ENCODE data around the gene MYH13.

MYH13 gene

DNA sequence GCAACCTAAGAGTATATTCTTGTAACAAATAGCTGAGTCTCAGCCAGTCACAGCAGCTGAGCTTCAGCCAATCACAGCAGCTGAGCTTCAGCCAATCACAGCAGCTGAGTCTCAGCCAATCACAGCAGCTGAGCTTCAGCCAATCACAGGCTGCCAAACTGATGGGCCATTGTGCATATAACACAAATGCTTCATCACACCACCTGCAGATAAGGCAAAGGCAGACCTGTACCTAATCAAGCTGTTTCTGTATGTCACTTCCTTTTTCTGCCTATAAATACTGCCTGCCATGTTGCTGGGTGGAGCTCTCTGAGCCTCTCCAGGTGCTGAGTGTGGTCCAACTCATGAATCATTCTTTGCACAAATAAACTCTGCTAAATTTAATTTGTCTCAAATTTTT is 19.9 kb downstream of the MYH13 start:
- no peak overlapping the region for H3K27ac ChIP-seq
- DNase-seq (ENCODE audit: low read depth, low spot score), result peak; percentile 5

- no peak for DNase-seq (ENCODE audit: low read depth, low spot score)
- H3K27ac ChIP-seq, result no peak overlapping the region
These were observed 23.4 kb downstream of the MYH13 start for GRCh38 chr17:10349403-10349802.

DNA sequence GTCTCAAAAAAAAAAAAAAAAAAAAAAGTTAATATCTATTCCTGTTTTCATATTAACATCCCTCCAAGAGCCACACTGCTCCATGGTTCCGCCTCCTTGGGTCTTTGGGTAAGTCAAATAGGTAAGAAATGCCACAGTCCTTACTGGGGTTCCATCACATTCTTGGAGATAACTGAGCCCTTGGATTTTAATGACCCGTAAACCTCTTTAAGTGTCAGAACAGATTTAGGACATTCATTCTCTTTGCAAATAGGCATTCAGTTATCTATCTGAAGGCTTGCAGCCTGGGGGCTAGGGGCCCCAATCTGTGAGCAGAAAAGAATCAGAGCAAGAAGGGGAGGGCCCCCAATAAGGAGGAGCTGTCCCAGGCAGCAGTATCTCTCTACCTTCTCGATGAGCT is 28.0 kb downstream of the MYH13 start:
- no peak overlapping the region for H3K27ac ChIP-seq
- no peak for DNase-seq (ENCODE audit: low read depth, low spot score)

GRCh38 chr17:10339051-10339450 is 33.8 kb downstream of the MYH13 start:
- no peak for DNase-seq (ENCODE audit: low read depth, low spot score)
- no peak overlapping the region for H3K27ac ChIP-seq

- no peak for DNase-seq (ENCODE audit: low read depth, low spot score)
- no peak overlapping the region for H3K27ac ChIP-seq
These were observed 34.8 kb downstream of the MYH13 start for GRCh38 chr17:10337976-10338375.

GRCh38 chr17:10337136-10337535 is 35.7 kb downstream of the MYH13 start:
- DNase-seq (ENCODE audit: low read depth, low spot score), result no peak
- no peak overlapping the region for H3K27ac ChIP-seq

DNA sequence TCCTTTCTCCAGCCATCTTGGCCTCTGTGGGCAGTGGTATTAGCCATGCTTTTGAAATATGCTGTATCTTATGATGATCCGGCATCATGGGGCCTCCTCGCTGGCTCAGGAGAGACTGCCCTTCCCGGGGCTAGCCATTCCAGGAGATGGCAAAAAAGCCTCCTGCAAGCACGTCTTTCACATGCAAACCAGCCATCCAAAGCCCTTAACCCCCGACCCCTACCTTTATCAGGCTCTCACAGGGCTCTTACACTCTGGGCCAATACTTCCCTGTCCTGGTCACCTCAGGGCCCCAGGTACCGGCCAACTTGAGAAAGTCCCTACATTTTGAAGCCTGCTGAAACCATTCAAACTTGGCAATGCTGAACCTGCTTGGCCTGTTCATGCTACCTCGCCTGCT is 36.4 kb downstream of the MYH13 start:
- DNase-seq (ENCODE audit: low read depth, low spot score), result no peak
- H3K27ac ChIP-seq, result no peak overlapping the region

GRCh38 chr17:10332515-10332914 is 40.3 kb downstream of the MYH13 start:
- no peak overlapping the region for H3K27ac ChIP-seq
- DNase-seq (ENCODE audit: low read depth, low spot score), result no peak

DNA sequence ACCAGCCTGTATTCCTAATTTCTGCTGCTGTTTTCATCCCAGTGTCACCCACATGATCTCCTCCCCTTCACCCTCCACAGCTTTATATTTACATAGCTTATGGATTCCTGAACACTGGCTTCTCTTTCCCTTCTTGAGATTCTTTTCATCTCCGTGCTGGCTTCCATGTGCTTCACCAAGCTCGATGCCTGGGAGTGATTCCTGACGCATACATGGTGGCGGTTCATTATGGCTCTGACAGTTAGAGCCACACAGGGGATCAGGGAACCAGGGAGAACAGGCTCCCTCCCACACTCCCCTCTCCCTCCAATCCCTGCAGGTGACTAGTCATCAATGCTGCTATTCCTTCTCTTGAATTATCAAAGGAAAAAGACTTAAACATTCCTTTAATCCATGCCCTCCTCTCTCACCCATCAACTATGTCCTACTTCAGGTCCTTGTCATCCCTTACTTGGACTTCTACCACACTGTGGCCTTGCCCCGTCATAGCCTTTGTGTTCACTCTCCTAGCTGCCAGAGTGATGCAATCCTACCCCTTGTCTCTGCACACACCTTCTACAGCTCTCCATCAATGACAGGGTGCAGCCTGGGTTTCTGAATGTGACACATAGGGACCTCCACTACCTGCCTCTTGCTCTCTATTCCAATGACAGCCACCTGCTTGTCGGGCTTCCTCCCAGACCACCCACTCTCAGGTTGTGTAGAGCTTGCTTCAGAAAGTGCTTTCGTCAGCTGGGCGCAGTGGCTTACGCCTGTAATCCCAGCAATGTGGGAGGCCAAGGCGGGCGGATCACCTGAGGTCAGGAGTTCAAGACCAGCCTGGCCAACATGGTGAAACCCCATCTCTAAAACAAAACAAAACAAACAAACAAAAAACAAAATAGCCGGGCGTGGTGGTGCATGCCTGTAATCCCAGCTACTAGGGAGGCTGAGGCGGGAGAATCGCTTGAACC is 43.6 kb downstream of the MYH13 start:
- H3K27ac ChIP-seq, result no peak overlapping the region
- no peak for DNase-seq (ENCODE audit: low read depth, low spot score)

DNA sequence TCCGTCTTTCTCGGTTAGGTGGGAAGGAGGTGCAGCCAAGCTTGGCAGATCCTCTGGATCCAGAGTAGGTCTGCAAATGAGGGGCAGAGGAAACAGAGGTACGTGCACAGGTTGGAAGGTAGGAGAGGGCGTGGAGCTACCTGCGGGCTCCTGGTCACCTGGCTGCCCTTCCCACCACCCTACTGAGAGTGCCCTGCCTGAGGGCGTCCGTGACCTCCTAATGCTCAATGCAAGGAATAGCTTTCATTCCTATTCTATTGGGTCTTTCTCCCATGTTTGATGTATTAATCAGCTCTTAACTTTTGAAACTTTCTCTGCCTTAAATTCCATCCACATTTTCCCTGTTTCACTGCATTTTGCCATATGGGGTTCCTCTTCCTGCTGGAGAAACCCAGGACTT is 44.6 kb downstream of the MYH13 start:
- DNase-seq (ENCODE audit: low read depth, low spot score), result no peak
- H3K27ac ChIP-seq, result no peak overlapping the region

DNA sequence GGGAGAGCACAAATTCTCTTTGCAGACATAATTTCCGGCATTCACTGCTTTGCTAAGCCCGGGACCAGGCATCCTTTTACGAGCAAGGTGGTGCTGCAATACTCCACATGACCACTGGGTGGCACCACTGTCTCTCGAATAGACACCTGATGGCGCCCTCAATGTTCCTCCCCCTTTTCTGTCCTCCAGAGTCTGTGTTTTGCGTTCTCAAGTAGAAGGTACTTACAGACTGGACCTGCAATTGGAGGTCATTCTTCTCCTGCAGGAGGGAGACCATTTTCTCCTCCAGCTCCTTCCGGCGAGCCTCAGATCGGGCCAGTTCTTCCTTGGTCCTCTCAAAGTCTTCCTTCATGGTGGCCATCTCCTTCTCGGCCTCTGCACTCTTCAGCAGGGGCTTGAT is 45.2 kb downstream of the MYH13 start:
- H3K27ac ChIP-seq, result no peak overlapping the region
- peak; percentile 14 for DNase-seq (ENCODE audit: low read depth, low spot score)

DNA sequence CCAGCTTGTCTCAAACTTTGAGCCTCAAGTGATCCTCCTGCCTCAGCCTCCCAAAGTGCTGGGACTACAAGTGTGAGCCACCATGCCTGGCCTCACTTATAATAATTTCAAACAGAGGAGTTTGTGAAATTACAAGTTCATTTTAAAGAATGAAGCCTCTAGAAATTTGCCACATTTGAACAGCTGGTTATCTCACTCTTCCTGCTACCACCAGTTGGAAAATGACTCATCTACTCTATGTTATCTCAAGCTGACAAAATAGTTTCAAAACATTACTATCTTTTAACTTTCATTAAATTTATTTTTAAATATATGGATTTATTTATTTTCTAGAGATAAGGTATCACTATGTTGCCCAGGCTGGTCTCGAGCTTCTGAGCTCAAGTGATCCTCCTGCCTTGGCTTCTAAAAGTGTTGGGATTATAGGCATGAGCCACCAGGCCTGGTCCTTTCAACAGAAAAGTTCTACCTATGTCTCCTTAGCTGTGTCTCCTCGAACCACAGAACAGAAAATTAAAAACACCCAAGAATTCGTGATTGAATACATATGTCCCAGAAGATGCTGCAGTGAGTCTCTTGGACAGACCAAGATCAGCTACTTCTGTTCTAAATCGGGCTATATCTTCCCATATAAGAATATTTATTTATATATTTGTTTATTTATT is 47.6 kb downstream of the MYH13 start:
- H3K27ac ChIP-seq, result no peak overlapping the region

GRCh38 chr17:10323812-10324610 is 48.8 kb downstream of the MYH13 start:
- no peak overlapping the region for H3K27ac ChIP-seq
- DNase-seq (ENCODE audit: low read depth, low spot score), result no peak

More for the DNA sequence above, 47.6 kb downstream of the MYH13 start:
- no peak for DNase-seq (ENCODE audit: low read depth, low spot score)

GRCh38 chr17:10318535-10318934 is 54.3 kb downstream of the MYH13 start:
- DNase-seq (ENCODE audit: low read depth, low spot score), result no peak
- H3K27ac ChIP-seq, result no peak overlapping the region

GRCh38 chr17:10317543-10317834 is 55.3 kb downstream of the MYH13 start:
- DNase-seq (ENCODE audit: low read depth, low spot score), result no peak
- no peak overlapping the region for H3K27ac ChIP-seq

- no peak overlapping the region for H3K27ac ChIP-seq
- no peak for DNase-seq (ENCODE audit: low read depth, low spot score)
These were observed 55.8 kb downstream of the MYH13 start for GRCh38 chr17:10316801-10317542.

DNA sequence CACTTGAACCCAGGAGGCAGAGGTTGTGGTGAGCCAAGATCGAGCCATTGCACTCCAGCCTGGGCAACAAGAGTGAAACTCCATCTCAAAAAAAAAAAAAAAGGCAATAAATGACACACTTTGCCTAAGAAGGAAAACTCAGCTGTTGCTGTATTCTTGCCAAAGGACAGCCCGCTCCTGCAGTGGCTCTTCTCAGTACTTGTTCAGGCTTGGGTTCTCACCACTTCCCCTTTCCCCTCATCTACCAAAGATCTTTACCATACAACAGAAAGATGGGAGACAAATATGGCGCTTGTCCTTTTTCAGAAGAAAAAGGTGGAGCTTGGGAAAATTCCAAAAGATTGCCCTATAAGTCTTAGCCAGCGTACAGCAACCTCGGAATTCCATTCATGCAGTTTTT is 58.5 kb downstream of the MYH13 start:
- no peak overlapping the region for H3K27ac ChIP-seq
- DNase-seq (ENCODE audit: low read depth, low spot score), result no peak

DNA sequence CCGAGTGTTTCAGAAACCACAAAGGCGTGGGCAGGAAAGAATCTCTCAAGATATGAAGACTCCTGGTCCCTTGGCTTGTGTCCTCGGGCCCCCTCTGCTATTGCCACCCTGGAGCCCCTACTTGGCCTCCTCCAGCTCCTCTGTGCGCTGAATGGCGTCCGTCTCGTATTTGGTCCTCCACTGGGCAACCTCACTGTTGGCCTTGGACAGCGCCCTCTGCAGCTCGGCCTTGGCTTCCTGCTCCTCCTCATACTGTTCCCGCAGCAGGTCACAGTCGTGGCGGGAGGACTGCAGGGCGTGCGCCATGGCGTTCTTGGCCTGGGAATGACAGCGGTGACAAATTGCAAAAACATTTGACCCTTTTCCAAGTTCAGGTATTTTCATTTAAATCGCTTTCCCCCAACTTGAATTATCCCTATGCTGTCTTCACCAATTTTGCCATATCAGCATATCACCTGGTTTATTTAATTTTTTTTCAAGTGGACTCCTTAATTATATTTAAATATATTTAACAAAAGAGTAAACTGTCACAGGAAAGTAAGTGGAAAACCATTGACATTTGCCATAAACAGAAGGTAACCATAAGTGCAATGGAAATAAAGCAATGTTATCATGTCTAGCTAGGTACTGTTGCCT is 59.7 kb downstream of the MYH13 start:
- H3K27ac ChIP-seq, result no peak overlapping the region
- no peak for DNase-seq (ENCODE audit: low read depth, low spot score)

GRCh38 chr17:10311131-10311530 is 61.7 kb downstream of the MYH13 start:
- no peak overlapping the region for H3K27ac ChIP-seq
- DNase-seq (ENCODE audit: low read depth, low spot score), result peak; percentile 49

All from epithelial cell of prostate (primary cell).